ENCODE data around the gene VAMP2.

Gene VAMP2

DNA sequence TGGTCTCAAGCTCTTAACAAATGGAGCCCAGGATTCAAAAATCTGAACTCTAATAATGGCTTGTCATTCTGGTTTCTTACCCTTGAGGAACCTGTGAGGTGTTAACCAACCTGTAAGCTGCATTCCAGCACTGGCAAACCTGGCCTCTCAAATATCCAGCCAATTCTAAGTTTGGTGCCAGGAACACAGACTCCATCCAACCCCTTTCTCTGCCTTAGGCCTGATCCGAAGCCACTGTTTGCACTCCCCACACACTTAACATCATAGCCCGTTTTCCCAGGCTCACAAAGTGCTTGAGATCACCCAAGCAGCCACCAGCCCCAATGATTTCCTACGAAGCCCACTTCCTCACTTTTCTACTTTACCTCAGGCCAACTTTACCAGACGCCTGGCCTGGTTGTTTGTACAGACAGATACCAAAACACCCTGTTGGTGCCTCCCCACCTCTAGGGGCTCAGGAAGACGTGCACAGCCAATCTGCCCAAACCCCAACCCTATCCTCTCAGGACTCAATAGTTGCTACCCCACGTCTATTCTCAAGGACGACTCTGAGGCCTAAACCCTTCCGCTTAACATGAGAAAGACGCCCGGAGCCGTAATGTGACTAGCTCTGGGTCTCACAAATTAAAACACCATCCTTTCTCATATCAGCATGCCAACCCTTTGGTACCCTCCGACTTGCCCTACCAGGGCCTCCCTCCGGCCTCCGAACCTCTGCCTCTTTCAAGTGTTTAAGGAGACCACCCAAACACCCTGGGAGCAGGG lies 7.3 kb downstream of the VAMP2 start:
- TF ChIP-seq SIN3A (IDR thresholded peaks at IDR 0.05; ENCODE audit: borderline replicate concordance, insufficient read depth, low read length) (no peak), FOXP2 (optimal IDR thresholded peaks at IDR 0.05; ENCODE audit: borderline replicate concordance, extremely low read depth, extremely low read length, insufficient read depth) (no peak), TAF1 (IDR thresholded peaks at IDR 0.05; ENCODE audit: borderline replicate concordance, insufficient read depth, low read length) (no peak), POLR2AphosphoS5 (IDR thresholded peaks at IDR 0.05; ENCODE audit: low read depth, low read length) (no peak)
- TF ChIP-seq, protein P1, sequence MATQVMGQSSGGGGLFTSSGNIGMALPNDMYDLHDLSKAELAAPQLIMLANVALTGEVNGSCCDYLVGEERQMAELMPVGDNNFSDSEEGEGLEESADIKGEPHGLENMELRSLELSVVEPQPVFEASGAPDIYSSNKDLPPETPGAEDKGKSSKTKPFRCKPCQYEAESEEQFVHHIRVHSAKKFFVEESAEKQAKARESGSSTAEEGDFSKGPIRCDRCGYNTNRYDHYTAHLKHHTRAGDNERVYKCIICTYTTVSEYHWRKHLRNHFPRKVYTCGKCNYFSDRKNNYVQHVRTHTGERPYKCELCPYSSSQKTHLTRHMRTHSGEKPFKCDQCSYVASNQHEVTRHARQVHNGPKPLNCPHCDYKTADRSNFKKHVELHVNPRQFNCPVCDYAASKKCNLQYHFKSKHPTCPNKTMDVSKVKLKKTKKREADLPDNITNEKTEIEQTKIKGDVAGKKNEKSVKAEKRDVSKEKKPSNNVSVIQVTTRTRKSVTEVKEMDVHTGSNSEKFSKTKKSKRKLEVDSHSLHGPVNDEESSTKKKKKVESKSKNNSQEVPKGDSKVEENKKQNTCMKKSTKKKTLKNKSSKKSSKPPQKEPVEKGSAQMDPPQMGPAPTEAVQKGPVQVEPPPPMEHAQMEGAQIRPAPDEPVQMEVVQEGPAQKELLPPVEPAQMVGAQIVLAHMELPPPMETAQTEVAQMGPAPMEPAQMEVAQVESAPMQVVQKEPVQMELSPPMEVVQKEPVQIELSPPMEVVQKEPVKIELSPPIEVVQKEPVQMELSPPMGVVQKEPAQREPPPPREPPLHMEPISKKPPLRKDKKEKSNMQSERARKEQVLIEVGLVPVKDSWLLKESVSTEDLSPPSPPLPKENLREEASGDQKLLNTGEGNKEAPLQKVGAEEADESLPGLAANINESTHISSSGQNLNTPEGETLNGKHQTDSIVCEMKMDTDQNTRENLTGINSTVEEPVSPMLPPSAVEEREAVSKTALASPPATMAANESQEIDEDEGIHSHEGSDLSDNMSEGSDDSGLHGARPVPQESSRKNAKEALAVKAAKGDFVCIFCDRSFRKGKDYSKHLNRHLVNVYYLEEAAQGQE (IDR thresholded peaks at IDR 0.05; ENCODE audit: insufficient read depth in 1 of 2, low read depth in 2 of 2, low read length in 2 of 2), result no peak

DNA sequence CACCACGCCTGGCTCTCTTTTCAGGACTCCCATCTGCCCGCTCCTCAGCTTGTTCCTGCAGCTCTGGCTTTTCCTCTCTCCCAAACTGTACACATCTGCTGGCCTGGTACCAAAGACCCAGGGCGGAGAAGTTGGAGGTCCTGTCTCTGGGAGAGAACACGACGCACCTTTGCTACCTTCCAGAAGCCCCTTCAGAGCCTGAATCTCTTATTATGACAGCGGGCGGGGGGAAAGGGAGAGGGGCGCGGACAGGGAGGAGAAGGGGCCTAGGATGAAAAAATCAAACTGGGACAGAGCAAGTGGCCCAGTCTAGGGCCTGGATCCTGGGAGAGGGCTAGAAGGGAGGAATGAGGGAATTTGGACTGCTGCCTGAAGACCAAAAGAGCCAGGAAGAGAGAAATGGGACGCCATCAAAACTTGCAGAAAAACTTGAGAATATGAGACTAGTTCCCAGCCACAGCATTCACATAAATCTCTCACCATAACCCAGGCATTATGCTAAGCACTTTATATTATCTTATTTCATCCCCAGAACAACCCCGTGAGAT lies 8.1 kb downstream of the VAMP2 start:
- TF ChIP-seq, protein P1 (IDR thresholded peaks at IDR 0.05; ENCODE audit: insufficient read depth in 1 of 2, low read depth in 2 of 2, low read length in 2 of 2), result no peak
- TF ChIP-seq POLR2AphosphoS5 (IDR thresholded peaks at IDR 0.05; ENCODE audit: low read depth, low read length) (no peak), TAF1 (IDR thresholded peaks at IDR 0.05; ENCODE audit: borderline replicate concordance, insufficient read depth, low read length) (no peak), SIN3A (IDR thresholded peaks at IDR 0.05; ENCODE audit: borderline replicate concordance, insufficient read depth, low read length) (no peak), FOXP2 (optimal IDR thresholded peaks at IDR 0.05; ENCODE audit: borderline replicate concordance, extremely low read depth, extremely low read length, insufficient read depth) (no peak)

DNA sequence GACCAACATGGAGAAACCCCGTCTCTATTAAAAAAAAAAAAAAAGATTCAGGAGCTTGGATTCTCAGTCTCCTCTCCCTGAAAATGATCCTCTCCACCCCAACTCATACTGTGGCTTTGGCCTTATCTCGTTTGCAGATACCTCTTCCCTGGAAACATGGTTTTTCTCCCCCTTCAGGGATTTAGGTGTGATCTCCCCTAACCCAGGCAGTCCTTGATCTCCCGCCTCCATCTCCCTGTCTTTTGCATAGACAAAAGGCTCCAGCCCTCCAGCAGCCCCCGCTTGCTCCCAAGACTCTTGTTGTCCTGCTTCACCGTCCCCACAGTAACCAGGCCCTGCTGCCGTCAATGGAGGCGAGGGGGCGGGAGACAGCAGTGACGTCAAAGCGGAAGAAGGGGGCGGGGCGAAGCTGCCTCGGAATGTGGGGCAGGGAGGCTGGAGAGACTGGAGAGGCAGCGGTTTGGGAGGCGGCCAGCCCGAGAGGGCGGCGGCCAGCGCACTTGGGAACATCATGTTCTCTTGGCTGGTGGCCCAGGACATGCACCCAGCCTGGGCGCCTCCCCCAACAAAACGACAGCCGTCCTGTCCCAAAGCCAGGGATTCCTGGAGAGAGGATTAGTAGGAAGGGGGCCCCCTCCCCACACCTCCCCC lies 8.7 kb downstream of the VAMP2 start:
- TF ChIP-seq FOXP2 (optimal IDR thresholded peaks at IDR 0.05; ENCODE audit: borderline replicate concordance, extremely low read depth, extremely low read length, insufficient read depth), result no peak
- TF ChIP-seq TAF1 (IDR thresholded peaks at IDR 0.05; ENCODE audit: borderline replicate concordance, insufficient read depth, low read length), result 0 out of 2 replicates have a peak, but pooled peaks have one; percentile 40
- peak; percentile 72; the same call in 1 of the 2 replicates for TF ChIP-seq SIN3A (IDR thresholded peaks at IDR 0.05; ENCODE audit: borderline replicate concordance, insufficient read depth, low read length)
- TF ChIP-seq, protein P1 (IDR thresholded peaks at IDR 0.05; ENCODE audit: insufficient read depth in 1 of 2, low read depth in 2 of 2, low read length in 2 of 2), result no peak
- TF ChIP-seq POLR2AphosphoS5 (IDR thresholded peaks at IDR 0.05; ENCODE audit: low read depth, low read length), result peak; percentile 68; the same call in 1 of the 2 replicates

DNA sequence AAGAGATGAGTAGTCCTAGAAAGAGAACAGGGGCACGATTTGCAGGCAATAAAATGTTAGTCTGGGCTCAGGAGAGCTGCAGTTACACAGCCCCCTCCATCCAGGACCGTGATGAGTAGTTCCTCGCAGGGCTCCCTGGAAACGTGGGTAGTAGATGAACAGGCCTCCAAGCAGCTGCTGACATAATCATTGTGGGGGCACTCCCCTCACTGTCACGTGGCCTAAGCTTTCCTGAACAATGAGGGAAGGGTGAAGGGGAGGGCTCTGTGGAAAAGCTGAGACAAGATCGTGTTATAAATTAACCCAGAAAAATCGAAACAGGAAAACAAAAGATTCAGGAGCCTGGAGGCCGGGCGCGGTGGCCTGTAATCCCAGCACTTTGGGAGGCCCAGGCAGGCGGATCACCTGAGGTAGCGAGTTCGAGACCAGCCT lies 9.2 kb downstream of the VAMP2 start:
- TF ChIP-seq POLR2AphosphoS5 (IDR thresholded peaks at IDR 0.05; ENCODE audit: low read depth, low read length), result no peak
- TF ChIP-seq, protein P1 (IDR thresholded peaks at IDR 0.05; ENCODE audit: insufficient read depth in 1 of 2, low read depth in 2 of 2, low read length in 2 of 2), result no peak
- peak; percentile 54; the same call in 1 of the 2 replicates for TF ChIP-seq TAF1 (IDR thresholded peaks at IDR 0.05; ENCODE audit: borderline replicate concordance, insufficient read depth, low read length)
- TF ChIP-seq FOXP2 (optimal IDR thresholded peaks at IDR 0.05; ENCODE audit: borderline replicate concordance, extremely low read depth, extremely low read length, insufficient read depth), result no peak
- peak; percentile 58; the same call in 1 of the 2 replicates for TF ChIP-seq SIN3A (IDR thresholded peaks at IDR 0.05; ENCODE audit: borderline replicate concordance, insufficient read depth, low read length)
